ENCODE results near the gene HAND2.

Gene HAND2

DNA sequence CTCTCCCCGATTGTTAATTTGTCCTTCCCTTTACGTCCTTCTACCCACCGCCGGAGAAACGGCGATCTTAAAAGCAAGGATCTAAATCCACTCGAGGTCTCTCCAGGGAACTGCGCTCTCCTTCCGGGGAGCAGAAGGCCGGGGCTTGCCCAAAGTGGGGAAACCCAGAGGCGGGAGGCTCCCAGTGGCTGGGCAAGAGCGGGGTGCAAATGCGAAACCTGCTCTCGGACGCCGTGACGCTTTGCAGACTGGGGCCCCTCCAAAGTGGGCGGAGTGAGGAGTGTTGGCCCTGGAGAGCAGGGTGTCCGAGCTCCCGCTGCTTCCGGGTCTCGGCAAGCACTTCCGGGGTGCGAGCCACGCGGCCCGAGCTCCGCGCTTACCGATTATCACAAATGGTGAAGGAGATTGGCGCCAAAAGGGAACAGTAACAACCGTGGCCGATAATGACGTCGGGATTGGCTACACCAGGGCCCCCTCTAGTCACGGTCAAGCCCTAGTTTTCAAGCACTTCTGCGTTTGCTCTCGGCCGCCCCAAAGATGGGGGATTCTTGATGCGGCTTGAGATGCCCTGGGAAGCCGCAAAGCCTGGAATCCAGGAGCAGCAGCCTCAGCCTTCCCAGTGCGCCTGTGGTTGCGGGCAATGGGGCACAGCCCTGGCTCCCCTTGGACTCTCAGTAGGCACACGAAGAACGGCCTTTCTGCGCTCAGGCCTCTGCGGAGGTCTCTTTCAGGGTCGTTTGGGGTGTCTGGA, 29.0 kb downstream of the HAND2 start:
- DNase-seq = peak in 1 of 2 donors; percentile 47

DNA sequence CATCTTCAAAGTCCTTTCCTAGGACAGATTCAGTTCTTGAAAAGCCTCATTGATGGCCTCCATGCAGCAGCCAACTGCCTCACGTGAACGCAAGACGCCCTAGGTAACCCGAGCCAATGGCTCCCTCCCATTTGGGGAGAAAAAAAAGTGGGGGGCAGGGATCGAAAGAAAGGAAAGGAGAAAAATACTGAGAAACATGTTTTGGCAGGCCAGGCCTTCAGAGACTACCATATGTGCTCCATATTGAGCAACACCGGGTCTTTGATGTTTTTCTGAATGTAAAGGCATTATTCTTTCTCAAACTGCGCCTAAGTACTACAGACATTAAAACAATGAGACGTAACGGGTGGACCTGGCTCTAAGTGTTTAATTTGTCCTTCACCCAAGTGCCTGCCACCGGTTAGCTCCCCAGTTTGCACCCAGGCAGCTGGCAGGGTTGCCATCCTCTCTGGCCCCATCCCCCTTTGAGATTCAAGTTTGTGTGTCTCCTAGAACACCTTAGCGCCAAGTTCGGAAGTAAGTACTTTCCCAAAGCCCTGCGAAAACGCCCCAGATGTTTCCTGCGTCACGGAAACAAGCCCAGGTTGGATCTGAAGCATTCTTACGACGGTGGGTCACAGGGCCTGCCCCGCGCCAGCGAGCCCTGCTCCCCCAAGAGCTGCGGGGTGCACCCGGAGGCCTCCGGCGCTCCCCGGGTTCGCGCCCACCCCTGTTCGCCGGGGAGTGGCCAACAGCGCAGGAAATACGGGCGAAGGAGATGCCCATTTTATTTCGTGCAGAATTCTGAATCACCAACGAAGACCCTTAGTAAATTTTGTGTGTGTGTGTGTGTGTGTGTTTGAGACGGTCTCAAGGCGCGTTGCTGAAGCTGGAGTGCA, 30.1 kb downstream of the HAND2 start:
- no peak for DNase-seq

- DNase-seq = no peak
These were observed 31.3 kb downstream of the HAND2 start for GRCh38 chr4:173498771-173499170.

DNA sequence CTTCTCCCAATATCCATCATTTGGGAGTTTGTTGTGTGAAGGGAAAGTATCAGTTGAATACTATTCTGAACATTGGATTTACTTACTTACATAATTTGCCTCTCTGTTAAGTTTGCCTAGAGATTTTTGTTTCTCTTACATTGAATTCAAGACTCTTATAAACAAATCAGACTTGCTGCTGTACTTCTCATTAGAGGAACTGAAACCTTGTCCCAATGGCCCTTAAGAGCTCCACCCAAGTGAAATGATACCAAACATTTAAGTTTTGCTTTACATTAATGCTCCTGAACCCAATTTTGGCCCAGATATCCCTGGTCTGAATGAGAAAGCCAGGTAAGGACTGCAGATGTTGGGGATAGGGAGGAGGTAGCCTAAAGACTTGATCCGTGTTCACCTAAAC, 32.0 kb downstream of the HAND2 start:
- no peak for DNase-seq

DNA sequence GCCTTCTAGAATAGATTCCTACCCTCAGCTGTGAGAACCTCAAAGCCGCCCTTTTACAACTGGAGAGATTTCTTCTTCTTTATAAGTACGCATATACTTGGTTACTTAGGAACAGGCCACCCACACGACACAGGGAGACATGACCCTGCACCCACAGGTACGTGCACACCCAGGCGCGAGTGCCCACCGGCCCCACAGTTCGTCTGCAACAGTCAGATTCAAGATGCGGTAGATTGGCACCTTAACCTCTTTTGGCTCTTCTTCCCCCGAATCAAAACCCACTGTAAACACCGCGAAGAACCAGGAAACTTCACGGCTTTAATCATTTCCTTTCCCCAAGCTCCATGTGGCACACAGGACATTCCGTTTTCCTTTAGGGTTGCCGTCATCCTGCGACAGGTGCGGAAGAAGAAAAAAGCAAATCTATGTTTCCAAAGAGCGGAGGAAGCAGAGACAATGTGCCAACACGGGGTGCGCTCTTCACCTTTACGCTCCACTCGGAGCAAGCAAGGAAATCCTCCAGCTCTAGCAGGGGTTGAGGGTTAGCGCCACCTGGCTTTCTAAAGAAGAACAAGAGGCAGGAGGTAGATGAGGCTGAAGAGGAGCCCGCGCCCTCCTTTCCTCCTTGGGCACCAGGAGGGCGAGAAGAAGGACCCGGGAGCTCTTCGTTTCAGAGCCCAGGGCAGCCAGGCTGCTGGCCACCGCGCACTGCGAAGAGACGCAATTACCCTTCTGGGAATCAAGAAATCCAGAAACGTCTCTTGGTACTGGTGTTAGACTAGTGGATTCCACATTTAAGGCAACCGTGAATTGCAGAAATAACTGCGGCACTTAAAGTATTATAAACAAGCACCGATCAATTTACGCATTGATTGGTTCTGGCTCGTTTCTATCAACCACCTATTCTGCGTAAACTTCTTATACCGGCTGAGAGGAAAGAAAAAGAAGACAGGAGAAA, 35.7 kb downstream of the HAND2 start:
- peak; percentile 55 to 70 for DNase-seq

- no peak for DNase-seq
These were observed 37.0 kb downstream of the HAND2 start for GRCh38 chr4:173493041-173493440.

DNA sequence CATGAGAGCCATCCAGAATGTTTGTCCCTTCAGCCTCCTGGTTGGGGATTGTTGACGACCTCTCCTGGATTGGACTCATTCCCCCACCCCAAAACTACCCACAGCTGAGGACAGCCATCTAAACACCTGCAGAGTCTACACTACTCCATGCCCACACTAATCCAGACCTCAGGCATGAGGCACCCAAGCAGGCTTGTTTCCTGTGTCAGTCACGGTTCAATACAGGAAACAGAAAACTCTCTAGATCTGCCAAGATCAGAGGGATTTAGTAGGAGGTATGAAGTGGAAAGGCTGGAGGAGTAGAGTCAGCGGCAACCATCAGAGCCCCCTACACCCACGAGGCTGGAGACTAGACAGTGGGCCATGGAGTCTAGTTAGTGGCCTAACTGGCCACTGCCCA, 37.7 kb downstream of the HAND2 start:
- no peak for DNase-seq

DNA sequence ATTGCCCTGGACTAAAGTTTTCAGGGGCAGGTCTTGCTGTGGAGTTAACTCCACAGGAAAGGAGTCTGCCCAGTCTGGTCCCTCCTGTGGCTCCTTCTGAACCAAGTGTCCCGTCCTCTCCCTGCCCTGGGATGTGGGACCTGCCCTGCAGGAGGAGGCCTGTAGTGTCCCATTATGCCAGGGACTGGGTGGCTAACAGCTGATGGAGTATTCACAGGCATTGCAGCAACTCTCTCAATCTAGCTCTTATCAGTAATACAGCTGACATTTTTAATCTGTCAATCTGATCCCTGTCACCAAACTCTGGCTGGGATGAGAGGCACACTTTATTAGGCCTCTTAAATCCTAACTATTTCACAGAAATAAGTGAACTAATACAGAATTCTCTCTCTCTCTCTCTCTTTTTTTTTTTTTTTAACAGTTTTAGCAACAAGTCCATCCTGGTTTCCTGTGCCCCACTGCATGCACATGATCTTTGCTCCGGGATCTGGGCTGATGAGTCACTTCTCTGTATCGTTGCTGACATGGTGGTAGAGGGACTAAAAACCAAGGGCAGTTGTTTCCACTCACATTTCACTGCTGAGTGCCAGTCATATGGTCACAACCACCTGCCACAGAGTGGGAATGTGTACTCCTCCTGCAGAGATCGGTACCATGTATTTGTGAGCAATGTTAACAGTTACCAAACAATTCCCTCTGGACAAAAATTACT, 39.1 kb downstream of the HAND2 start:
- DNase-seq = no peak

GRCh38 chr4:173490256-173490655, 39.8 kb downstream of the HAND2 start:
- DNase-seq = no peak

GRCh38 chr4:173489514-173489913, 40.5 kb downstream of the HAND2 start:
- DNase-seq = no peak

DNA sequence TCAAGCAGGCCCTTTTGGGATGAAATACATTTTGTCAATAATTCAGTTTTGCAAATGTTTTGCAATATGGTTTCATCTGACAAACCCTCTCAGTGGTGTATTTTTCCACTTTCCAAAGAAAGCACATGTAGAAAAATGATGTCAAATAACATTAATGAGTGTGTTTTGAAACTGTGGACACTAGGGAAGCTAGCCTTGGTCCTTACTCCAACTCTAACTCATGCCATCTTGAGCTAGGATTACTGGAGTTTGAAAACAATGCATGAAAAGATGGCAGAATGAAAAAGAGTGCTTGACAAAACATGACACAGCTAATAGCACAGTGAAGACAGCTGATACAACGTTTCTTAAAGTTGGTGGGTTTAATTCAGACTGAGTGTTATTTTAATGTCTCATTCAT, 41.4 kb downstream of the HAND2 start:
- no peak for DNase-seq

GRCh38 chr4:173488074-173488473, 42.0 kb downstream of the HAND2 start:
- no peak for DNase-seq

- DNase-seq = no peak
These were observed 43.2 kb downstream of the HAND2 start for GRCh38 chr4:173486714-173487392.

GRCh38 chr4:173485164-173485563, 44.9 kb downstream of the HAND2 start:
- DNase-seq = no peak

GRCh38 chr4:173482330-173482931, 47.6 kb downstream of the HAND2 start:
- no peak for DNase-seq

GRCh38 chr4:173478913-173479283, 51.1 kb downstream of the HAND2 start:
- DNase-seq = no peak

GRCh38 chr4:173478201-173478912, 51.7 kb downstream of the HAND2 start:
- DNase-seq = no peak

- no peak for DNase-seq
These were observed 53.0 kb downstream of the HAND2 start for GRCh38 chr4:173477016-173477415.

Data from CD4-positive, alpha-beta T cell treated with Interleukin-1 beta for 1 hour (primary cell).